H4 (cell line): ENCODE measurements around the gene NEK7. TPM values are rescaled to one million over a fixed set of nuclear protein-coding genes. Genes with fewer than 3 reads are reported as not detected.

Experiments used
- DNase-seq: peaks from one replicate; pipeline ENCODE4 v3.0.0-alpha.2; 2015; ENCODE audit warnings: low spot score
- total RNA-seq: library from RNA; depleted of rRNA; stranded (reverse); fragments of >200 nt; shearing (Covaris generic); gene quantifications from 2 replicates; pipeline ENCODE4 v1.2.3, GENCODE V29; 2014

The NEK7 gene
- total RNA-seq, 1 experiment from 2014 or later: 36.0 TPM

DNA sequence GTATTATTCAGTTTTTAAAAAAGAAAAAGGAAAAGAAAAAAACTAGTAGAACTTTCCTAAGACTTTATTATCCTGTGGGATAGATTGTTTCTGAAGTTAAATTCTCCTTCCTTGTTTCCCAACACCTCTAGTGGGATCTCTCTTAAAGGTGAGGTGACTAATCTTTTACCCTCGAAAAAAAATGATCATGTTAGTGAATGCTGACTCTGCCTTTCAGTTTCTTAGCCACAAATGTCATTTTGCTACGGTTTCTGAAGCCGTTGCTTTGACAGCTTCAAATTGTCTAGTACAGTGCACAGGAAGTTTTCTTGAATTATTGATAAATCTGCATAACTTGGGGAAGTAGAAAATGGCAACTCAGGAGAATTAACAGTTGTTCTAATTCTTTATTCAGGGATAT, 13.0 kb upstream of the NEK7 start:
- DNase-seq: no peak

DNA sequence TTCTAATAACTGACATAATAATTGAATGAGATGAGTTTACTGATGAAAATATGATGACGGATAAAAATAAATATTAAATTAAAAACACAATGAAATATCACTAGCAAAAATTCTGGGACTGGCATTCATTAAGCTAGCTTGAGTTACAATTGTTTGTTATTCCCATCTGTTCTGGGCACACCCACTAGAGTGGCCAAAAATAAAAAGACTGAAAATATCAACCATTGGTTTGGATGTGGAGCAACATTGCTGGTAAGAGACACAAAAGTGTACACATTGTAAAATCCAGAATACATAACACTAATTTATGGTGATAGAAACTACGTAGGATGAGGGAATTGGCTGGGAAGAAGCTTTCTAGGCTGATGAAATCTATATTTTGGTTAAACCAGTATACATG, 9.6 kb upstream of the NEK7 start:
- no peak for DNase-seq

DNA sequence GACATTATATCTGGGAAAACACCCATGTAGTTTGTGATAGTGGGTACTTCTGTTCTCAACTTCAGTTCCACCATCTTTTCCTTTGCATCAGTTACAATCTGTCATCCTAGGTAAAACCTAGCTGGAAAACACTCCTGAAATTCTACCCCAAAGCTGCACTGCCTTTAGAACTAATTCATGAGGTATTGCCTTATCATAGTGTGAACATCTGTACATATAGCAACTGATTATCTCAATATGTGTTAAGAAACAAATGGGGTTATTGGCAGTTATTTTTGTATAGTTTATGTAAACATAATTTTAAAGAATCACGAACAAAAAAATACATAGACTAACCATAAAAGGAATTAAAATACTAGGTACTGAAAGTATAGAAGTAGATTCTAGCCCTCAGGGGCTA, 6.4 kb upstream of the NEK7 start:
- no peak for DNase-seq

DNA sequence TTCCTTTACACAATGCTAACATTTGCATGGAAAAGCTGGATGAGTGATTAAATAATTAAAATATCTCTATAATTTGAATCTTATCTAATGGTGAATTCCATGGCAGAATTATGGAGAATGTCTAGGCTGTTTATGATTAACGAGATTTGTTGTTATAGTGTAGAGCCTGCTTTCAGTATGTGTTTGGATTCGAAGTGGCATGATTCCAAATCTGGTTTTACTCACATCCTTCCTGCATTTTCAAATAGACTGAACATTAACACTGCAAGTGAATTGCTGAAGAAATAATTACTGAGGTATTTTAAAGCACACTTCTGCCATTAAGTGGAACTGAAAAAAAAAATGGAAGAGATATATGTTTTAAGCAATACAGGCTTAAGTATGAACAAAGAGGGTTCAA, 5.1 kb upstream of the NEK7 start:
- no peak for DNase-seq

DNA sequence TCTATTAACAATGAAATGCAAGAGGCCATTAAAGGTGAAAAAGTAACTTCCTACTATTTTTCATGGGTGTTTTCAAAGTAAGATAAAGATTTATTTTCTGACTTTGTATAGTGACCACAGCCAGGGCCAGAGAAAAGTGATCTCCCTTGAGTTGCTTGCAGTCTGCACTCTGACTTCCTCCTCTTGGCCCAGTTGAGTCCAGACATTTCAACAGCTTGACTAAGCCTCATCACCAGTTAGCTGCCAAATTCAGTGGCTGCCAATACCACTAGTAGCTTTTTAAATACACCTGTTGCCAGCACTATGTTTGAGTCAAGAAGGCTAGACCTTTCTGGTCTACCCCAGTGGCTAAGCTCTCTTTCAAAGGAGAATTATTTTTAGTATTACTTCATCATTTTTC, 3.7 kb upstream of the NEK7 start:
- DNase-seq: no peak

DNA sequence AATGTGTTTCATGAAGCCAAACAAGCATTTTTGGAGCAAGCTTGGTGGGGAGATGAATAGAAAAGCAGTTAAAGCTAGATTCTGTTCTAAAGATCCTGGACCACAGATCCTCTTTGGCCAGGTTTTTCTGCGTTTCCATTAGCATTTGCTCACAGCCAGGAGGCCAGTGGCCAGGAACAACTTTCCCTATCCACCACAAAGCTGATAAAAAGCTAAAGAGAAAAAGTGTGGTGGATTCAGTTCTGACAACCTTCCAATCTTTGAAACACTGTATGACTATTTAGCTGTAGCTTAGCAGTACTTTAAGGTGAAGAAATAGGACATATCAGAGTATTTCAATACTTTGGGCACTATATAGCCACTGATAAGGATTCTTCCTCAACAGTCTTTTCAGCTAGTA, 3.0 kb upstream of the NEK7 start:
- no peak for DNase-seq

DNA sequence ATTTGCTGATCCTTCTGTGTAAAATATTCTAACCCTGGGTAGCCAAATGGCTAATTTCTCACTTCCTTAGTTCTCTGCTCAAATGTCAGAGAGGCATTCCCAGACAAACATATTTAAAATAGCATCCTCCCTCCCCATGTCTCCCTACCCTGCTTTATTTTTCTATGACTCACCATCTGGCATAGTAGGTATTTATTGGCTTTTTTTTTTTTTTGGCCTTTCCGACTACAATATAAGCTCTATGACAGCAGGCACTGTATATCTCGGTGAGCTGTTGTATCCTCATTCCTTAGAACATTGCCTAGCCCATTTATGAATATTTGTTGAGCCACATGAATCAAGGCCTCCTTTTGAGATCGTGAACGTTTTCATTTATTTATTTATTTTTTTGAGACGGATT, 1.5 kb upstream of the NEK7 start:
- DNase-seq: peak; percentile 58

DNA sequence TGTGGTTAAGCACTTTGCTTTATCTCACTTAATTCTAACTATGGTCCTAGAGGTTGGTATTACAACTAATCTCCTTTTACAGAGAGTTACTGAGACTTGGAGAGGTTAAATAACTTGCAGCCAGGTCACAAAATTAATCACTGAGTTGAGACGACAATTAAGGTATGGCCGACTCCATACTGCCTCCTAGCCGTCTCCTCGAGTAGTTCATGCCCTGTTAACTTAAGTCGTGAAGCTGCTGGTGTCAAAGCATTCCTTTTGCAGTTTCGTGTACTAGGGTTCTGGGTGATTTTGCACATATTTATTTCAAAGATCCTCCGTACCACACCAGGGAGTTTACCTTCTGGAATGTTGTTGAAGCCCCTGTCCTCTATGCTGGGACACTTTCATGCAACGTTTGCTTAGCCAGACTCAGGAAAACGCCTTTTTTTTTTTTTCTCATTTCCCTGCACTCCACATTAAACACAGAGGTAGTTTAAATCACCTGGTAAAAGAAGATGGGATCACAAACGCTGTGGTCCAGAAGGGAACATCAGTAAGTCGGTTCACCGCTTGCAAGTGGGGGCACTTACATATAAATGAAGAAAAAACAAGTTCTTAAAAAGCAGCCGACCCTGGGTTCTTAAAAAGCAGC, 570 bp upstream of the NEK7 start:
- peak; percentile 73 for DNase-seq

DNA sequence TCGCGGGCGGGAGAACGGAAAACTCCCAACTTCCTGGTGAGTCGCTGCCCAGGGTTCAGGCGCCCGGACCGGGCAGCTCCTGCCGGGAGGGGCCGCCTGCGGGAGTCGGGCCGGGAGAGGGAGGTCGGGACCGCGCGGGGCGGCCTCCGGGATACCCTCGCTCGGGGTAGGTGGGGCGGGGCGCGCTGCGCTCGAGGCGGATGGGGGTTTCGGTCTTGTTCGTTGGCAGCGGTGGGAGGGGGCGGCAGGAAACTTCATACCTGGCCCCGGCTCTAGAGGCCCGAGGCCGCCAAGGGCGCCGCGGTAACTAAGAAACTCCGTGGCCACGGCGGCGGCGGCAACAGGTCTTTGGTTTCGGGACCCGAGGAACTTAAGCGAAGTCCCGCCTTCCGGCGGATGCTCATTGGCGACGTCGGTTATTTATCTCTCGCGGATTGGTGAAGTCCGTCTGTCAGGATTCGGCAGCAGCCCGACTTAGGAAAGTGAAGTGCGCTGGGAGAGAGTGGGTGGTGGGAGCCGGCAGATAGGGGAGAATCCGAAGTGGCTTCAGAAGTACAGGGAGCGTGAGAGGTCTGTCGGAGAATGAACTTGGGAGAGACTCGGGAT, 546 bp downstream of the NEK7 start:
- peak; percentile 86 for DNase-seq

DNA sequence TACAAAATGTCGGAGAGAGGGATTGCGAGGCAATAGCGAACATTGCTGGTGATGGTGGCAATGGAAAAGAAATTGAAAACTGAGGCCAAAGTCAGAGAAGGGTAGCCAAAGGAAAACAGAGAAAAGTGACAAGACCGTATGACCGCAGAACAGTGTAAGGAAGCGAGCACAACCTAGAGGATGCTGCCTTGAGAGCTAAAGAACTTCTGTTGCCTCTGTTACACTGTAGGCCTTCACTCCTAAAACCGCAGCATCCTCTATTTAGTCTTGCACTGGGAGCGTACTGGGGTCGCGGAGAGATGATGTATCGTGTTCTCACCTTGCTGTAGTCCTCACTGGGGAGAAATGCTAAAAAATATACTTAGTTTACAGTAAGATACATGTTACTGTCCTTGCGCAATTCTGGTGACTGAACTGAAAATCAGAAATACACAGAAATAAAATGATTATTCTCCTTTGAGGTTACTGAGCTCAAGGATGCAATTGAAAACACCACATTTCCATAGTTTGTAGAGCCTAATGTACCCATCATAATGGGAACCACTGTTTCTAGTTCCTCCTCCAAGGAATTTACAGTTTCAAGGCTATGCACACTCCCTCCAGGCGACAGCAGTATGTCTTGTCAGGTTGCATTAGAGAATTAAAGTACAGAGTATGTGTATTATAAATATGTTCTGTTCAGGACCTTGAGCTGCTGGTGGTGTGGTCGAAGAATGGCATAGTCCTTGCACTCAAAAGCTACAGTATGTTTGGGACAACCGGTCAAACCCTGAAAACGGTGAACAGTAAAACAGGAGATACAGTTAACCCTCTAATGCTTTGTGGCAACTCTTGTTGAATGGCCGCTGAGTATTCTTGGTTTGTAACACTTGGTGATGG, 1.3 kb downstream of the NEK7 start:
- peak; percentile 20 for DNase-seq

DNA sequence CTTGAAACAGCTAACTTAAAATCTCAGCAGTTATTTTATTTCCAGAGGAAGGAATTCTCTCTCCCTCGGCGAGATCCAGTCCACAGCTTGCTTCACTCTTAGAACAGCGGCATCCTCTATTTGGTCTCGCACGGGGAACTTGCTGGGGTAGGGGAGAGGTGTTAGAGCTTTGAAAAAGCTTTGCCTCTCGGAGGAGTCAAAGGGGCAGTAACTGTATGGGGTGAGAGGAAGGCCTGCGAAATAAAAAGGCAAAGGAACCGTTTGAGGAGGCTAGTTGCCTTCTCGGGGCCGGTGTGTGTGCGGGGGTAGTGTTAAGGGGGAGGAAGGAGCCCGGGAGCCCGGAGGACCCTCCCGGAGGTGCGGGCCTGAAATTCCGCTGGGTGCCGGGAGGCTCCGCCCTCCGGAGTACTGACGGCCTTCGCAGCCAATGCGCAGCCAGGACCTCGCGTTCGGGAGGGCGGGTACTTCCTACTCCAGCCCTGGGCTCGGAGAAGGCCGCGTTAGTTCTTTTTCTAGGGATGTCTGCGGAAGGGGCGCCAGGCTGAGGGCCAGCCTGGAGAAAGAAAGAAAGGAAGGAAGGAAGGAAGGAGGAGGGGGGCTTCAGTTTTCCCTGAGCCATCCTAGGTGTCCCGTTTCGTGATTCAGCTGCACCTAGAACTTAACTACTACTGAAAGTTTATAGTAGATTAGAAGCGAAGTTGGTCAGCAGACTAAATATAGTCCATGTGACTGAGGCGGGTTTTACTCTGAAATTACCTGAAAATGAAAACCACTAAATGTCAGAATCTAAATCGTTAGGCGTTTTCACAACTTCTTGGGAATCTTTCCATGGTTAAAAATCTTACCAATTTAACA, 2.2 kb downstream of the NEK7 start:
- DNase-seq: peak; percentile 87

DNA sequence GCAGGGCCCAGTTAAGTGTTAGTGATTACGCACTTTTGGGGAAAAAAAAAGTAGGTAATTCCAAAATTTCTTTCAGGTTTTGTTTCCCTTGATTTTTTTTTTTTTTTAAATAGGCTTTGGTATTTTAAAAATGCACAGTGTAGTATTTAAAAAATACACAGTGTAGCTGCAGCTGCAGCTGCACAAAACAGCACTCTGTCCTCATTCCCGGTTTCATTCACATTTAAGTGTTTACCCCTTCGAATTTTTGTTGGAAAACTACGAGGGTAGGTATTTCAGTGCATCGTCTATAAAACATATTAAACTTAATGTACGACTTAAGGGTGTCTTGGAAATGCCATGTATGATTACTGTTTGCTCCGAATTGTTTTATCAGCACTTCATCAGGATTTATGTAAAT, 3.4 kb downstream of the NEK7 start:
- no peak for DNase-seq

DNA sequence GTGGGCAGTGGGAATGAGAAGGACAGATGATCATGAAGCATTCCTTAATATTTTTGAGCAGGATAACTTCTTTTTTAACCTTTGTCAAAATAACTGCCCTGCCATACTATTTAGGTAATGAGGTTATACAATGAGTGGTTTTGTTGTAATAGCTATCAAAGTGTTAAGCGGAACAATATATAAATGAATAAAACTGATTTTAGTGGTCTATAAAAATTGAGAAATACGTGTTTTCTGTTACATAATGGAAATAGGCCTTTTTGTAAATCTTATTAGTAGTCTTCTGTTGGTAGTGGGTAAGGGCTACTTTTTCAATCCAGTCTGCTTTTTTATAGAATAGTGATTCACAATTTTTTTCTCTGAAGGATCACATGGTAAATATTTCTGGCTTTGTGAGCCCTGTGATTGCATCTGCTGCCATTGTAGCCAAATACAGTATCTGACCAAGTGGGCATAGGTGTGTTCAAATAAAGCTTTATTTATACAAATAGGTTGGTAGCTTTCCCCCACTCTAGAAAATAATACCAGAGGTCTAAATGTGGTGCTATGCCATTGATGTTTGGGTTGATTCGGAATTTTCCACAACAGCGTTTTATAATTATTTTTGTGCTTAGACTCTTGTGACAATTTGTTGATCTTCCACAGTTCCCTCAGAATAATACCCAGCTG, 4.3 kb downstream of the NEK7 start:
- DNase-seq: no peak

DNA sequence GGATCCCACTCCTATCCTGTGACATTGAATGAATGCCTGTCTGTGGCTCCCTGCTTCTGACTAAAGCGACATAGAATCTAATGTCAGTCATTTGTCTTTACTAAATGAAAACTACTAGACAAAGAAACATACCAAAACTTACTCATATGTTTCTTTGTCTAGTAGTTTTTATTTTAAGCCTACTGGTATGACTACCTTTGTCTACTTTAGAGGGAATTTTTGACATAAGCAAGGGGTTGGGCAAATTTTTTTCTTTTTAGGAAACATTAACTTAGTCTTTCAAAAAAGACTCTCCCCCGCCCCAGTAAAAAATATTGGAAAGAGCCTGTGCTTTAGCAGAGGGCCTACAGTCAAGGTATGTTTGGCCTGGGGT, 4.9 kb downstream of the NEK7 start:
- no peak for DNase-seq

DNA sequence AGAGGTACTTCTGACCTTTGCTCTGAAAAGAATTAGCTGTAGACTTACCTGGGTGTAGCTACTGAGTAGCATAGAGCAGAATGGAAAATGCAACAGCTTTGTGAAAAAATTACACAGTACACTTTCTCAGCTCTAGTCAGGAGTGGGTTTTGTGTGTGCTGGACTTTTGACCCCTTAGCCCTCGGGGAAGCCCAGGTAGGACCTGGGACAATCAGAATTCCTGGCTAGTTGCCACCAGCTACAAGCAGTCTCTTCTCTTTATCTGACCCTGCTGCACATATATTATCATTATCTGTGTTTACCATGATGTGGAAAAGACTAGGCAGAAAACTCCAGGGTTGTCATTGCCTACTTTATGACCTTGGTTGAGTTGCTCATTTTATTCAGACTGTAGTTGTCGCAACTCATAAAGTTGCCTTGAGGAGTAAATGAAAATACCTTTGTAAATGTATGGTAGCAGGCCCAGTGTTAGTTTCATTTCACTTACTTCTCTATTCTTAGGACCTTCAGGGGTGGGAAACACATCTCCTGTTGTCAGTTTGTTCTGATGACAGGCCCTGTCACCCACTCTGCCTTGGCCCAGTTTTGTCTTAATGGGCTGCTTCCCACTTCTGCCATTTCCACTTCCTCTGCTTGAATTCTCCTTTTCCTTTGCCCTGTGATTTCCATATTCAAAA, 5.4 kb downstream of the NEK7 start:
- DNase-seq: no peak

DNA sequence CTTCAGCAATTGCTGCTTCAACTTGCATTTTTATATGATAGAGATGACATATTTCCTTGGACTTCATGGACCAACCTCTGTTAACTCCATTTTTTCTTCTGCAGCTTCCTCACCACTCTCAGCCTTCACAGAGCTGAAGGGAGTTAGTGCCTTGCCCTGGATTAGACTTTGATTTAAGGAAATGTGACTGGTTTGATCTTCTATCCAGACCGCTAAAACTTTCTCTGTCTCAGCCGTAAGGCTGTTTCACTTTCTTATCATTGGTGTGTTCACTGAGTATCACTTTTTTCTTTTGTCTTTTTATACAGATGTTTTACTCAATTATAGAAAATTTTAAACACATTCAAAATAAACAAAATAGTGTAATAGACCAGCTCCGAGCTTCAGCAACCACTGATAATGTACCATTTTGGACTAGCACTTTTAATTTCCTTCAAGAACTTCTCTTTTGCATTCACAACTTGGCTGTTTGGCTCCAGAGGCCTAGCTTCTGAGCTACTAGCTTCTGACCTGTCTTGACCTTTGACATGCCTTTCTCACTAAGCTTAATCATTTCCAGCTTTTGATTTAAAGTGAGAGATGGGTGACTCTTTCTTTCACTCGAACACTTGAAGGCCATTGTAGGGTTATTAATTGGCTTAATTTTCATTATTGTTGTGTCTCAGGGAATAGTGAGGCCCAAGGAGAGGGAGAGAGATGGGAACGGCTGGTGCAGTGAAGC, 9.3 kb downstream of the NEK7 start:
- DNase-seq: no peak

DNA sequence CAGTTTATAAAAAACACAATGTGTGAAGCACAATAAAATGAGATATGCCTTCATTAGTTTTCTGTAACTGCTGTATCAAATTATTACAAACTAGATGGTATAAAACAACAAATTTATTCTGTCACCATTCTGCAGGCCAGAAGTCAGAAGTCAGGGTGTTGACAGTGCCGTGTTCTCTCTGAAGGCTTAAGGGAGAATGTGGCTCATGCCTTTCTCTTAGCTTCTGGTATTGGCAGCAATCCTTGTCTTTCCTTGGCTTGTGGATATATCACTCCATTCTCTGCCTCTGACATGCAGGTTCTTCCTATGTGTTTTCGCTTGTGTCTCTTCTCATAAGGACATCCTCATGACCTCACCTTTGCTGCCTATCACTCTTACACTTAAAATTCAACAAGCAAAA, 10.1 kb downstream of the NEK7 start:
- DNase-seq: no peak

DNA sequence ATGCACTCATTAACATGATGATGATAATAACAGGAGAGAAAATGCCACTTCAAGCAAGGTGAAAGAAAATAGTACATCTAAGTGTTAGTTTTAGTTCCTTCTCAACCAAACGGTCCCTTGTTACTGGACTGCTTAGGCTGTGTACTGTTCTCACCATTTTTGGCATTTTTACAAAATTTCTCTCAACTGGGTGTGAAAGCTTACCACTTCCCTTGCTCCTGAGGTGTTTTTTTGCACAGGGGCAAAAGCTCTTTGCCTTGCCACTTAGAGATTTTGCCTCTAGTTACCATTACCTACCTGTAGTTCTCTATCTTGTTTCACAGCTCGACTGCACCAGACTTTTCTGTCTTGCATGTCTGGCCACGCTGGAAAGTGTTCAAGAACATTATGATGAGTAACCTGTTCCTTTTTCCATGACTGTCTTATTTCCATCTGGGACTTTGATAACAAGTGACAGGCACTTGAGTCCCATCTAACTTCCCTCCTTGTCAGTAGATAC, 10.7 kb downstream of the NEK7 start:
- DNase-seq: peak; percentile 10

DNA sequence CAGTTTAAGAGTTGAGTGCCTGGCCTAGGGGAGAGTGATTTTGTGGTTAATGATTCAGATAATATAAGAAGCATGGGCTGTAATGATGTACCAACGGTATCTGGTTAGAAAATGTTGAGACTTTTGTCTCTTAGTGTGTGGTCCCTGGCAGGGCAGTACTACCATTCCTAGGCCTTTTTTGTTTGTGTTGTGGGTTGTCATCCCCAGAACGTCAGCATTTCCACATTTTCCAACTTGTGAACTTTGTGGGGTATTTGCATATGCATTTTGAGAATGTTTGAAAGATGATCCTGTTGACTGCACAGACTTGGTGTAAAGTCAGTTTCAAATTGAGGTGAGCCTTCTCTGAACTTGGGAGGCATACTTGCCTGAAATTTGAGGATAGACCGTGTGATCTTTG, 11.4 kb downstream of the NEK7 start:
- peak; percentile 74 for DNase-seq

DNA sequence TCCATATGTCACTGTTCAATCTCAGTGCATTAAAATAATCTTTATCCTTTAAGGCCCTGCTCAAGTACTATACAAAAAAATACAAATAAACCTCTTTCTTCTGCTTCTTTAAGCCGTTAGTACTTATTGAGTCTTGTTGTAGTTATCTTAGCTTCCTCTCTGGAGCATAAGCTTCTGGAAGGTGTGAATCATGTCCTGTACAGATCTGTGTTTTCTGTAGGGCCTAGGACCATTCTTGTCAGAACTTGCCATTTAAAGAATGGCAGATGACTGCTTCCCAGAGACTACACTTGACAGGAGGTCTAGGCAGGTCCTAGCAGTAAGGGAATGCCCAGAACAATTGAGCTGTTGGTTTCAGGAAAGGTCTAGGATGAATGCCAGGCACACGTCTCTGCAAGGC, 12.9 kb downstream of the NEK7 start:
- no peak for DNase-seq
